Upper lobe of right lung (tissue), 1 donor: ENCODE measurements around the gene ARHGAP40. TPM values are rescaled to one million over a fixed set of nuclear protein-coding genes. Genes with fewer than 3 reads are reported as not detected.
"Not testable (repeated sequence)": the region's sequence is repeated elsewhere in the genome, so short reads cannot be mapped to it uniquely, and the experiment has no call there.

Source experiments
- ATAC-seq: fragments of 200-7000 bp; cut with Tn5 transposase; one replicate; pipeline ENCODE4 v1.9.1; 2020; ENCODE audit warnings: mild to moderate bottlenecking, moderate library complexity
- DNase-seq: peaks from one replicate; pipeline ENCODE4 v3.0.0-alpha.2; 2020
- H3K27ac ChIP-seq: fragments of 200-600 bp; one replicate; pipeline ENCODE4 v1.8.0; 2022
- H3K27me3 ChIP-seq: fragments of 200-600 bp; one replicate; pipeline ENCODE4 v1.8.0; 2022; ENCODE audit warnings: mild to moderate bottlenecking
- H3K36me3 ChIP-seq: fragments of 200-600 bp; one replicate; pipeline ENCODE4 v1.8.0; 2022
- H3K4me1 ChIP-seq: fragments of 200-600 bp; one replicate; pipeline ENCODE4 v1.8.0; 2022
- H3K4me3 ChIP-seq: fragments of 200-600 bp; one replicate; pipeline ENCODE4 v1.8.0; 2022; ENCODE audit warnings: mild to moderate bottlenecking
- H3K9me3 ChIP-seq: fragments of 200-600 bp; one replicate; pipeline ENCODE4 v1.8.0; 2022
- intact Hi-C: fragments of 100-400 bp; cut with DNase I; formaldehyde crosslinking; loops from one replicate; pipeline ENCODE4 v1.11.0; 2022
- total RNA-seq: library from RNA; stranded (reverse); fragmentation: NEBNext Ultra II Directional; extraction: Animal tissue kit (Norgen Biotek cat#: 25700); gene quantifications from one replicate; pipeline ENCODE4 v1.2.1, GENCODE V29; 2021
- TF ChIP-seq, protein P1 (sequence below): fragments of 200-600 bp; IDR thresholded peaks from one replicate; pipeline ENCODE4 v1.8.0; 2022; ENCODE audit warnings: antibody characterized with exemption
- donor health status: DM: no; HTN: yes; CAD: no; lungs with severe emphysema.

The ARHGAP40 gene
- total RNA-seq, 1 donor from 2014 or later = 0.72 TPM

DNA sequence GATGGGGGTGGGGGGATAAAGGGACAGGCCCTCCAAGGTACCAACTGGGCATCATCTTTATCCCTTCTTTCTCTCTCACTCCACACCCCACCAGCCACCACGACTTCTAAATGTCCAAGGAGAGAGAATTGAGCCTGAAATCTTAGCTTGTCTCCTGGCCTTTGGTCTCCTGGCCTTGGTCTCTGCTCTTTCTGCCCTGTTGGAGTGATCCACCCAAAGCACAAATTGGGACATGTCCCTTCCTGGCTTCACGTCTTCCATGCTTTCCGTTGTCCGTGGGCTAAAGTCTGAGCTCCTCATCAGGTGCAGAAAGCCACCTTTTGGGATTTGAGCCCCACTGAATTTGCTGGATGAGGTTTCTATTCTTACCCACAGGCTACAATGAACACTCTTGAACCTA, 12.3 kb upstream of the ARHGAP40 start:
- Histone ChIP-seq H3K4me3 (no peak overlapping the region), H3K9me3 (no peaks in the 10 kb centered on the region), H3K4me1 (no peaks in the 10 kb centered on the region), H3K27ac (no peak overlapping the region), H3K27me3 (no peaks in the 10 kb centered on the region), H3K36me3 (no peaks in the 10 kb centered on the region)
- intact Hi-C loops = no loop called here
- DNase-seq (no peak), ATAC-seq (no peak)
- TF ChIP-seq, protein P1, sequence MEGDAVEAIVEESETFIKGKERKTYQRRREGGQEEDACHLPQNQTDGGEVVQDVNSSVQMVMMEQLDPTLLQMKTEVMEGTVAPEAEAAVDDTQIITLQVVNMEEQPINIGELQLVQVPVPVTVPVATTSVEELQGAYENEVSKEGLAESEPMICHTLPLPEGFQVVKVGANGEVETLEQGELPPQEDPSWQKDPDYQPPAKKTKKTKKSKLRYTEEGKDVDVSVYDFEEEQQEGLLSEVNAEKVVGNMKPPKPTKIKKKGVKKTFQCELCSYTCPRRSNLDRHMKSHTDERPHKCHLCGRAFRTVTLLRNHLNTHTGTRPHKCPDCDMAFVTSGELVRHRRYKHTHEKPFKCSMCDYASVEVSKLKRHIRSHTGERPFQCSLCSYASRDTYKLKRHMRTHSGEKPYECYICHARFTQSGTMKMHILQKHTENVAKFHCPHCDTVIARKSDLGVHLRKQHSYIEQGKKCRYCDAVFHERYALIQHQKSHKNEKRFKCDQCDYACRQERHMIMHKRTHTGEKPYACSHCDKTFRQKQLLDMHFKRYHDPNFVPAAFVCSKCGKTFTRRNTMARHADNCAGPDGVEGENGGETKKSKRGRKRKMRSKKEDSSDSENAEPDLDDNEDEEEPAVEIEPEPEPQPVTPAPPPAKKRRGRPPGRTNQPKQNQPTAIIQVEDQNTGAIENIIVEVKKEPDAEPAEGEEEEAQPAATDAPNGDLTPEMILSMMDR = no peak

DNA sequence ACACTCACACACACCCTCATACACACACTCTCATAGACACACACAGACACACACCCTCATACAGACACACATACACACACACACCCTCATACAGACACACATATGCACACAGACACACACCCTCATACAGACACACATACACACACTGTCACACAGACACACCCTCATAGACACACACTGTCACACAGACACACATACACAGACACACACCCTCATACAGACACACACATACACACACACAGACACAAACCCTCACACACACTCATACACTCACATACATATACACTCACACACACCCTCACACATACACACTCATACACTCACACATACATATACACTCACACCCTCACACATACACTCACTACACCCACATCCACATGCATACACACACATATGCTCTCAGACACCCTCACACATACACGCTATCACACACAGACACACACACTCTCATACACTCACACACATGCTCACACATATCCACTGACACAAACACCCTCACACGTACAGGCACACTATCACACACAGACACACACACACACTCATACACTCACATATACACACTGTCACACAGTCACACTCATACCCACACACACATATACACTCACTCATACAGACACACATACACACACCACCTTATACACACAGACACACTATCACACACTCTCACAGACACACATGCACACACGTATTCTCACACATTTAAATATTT, 11.5 kb upstream of the ARHGAP40 start:
- TF ChIP-seq, protein P1 = no peak
- H3K4me1 ChIP-seq = no peaks in the 10 kb centered on the region
- H3K9me3 ChIP-seq = no peaks in the 10 kb centered on the region
- ATAC-seq = peak; percentile 28
- H3K27me3 ChIP-seq = no peaks in the 10 kb centered on the region
- no peak overlapping the region for H3K4me3 ChIP-seq
- intact Hi-C loops = no loop called here
- no peaks in the 10 kb centered on the region for H3K36me3 ChIP-seq
- DNase-seq = no peak
- H3K27ac ChIP-seq = no peak overlapping the region

DNA sequence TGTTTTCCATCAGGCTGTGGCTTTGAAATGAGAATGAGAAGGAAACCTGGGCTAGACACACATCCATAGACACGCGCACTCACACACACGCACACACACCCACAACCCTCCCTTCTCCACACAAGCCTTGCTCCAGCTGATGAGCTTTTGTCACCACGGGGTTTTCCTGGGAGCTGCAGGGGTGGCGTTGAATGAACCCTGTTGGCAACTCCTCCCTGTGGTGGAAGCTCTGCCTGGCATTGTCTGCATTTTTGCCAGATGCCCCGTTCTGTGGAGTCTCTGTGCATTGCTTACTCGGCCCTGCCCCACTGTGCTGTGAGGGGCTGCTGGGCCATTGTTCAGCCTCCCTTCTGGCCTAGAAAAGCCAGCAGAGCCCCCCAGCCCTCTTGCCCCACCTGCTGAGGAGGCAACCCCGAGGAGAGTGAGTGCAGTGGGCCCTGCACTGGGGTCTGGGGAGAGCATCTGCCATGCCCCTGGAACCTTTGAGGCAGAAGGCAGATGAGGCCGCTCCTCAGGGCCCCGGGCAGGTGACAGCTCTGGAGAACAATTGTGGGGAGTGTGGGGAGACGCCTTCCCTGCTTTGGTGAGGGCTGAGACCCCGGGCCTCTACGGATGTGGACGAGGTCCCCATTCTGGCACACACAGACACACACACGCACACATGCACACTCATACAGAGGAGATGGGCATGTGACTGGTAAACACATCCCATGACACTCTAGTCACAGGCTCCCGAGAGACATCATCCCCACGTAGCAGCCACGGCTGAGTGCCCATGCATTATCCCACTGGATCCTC, 10.7 kb upstream of the ARHGAP40 start:
- TF ChIP-seq, protein P1 = no peak
- H3K27ac ChIP-seq = no peak overlapping the region
- H3K27me3 ChIP-seq = no peaks in the 10 kb centered on the region
- no peaks in the 10 kb centered on the region for H3K36me3 ChIP-seq
- DNase-seq (no peak), ATAC-seq (no peak)
- H3K9me3 ChIP-seq = no peaks in the 10 kb centered on the region
- H3K4me1 ChIP-seq = no peaks in the 10 kb centered on the region
- no peak overlapping the region for H3K4me3 ChIP-seq
- intact Hi-C loops = no loop called here

DNA sequence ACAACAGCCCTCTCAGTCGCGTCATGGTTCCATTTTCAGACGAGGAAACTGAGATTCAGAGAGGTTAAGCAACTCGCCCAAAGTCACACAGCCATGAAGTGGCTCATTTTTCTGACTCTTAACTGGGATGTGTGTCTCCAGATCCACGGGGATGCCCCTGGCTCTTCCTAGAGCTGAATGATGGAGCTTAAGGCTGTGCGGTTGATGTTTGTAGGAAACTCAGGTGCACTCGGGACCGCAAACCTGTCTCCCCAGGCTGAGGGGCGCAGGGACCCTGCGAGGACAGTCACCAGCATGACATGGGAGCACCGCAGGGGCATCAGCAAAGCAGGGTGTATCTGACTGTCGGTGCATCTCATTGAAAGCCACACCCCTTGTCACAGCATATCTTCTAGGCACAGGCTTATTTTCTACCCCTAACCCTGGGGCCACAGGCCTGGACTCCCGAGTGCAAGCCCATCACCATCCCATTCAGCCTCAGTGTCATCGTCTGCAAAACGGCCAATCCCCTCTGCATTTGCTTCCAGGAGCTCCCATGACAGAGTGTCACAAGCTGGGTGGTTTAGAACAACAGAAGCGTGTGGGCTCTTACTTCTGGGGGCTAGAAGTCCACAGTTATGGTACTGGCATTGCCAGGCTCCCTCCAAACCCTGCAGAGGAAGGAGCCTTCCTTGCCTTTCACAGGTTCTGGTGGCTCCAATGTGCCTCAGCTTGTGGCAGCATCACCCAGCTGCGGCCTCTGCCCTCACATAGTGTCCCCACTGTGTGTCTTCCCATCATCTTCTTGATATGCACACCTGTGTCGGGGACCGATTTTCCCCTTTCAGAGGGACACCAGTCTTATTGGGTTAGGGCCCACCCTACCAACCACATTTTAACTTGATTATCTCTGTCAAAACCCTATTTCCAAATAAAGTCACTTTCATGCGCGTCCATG, 9.9 kb upstream of the ARHGAP40 start:
- H3K27me3 ChIP-seq = no peaks in the 10 kb centered on the region
- no peak overlapping the region for H3K4me3 ChIP-seq
- DNase-seq (no peak), ATAC-seq (no peak)
- H3K4me1 ChIP-seq = no peaks in the 10 kb centered on the region
- H3K9me3 ChIP-seq = no peaks in the 10 kb centered on the region
- TF ChIP-seq, protein P1 = no peak
- no peak overlapping the region for H3K27ac ChIP-seq
- no peaks in the 10 kb centered on the region for H3K36me3 ChIP-seq
- intact Hi-C loops = no loop called here

DNA sequence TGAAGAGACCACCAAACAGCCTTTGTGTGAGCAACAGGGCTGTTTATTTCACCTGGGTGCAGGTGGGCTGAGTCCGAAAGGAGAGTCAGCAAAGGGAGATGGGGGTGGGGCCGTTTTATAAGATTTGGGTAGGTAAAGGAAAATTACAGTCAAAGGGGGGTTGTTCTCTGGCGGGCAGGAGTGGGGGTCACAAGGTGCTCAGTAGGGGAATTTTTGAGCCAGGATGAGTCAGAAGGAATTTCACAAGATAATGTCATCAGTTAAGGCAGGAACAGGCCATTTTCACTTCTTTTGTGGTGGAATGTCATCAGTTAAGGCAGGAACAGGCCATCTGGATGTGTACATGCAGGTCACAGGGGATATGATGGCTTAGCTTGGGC, 9.2 kb upstream of the ARHGAP40 start:
- H3K4me1 ChIP-seq, H3K4me3 ChIP-seq, H3K27ac ChIP-seq, DNase-seq, H3K36me3 ChIP-seq, intact Hi-C loops, H3K27me3 ChIP-seq, H3K9me3 ChIP-seq, ATAC-seq: not testable (repeated sequence)

DNA sequence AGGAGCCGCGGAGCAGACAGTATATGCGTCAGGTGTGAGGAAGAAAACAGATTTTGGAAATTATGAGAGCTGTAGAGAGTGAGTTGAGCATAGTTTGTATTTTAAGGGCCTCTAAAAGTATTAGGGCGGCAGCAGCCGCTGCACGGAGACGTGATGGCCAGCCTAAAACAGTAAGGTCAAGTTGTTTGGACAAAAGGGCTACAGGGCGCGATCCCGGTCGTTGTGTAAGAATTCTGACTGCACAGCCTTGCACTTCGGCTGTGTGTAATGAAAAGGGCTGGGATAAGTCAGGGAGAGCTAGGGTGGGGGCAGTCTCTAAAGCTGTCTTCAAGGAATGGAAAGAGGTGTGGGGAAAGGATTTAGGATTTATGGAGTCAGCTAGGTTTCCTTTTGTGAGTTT, 7.3 kb upstream of the ARHGAP40 start:
- H3K27ac ChIP-seq, DNase-seq, H3K9me3 ChIP-seq, ATAC-seq, H3K27me3 ChIP-seq, H3K36me3 ChIP-seq, H3K4me1 ChIP-seq, H3K4me3 ChIP-seq, intact Hi-C loops: not testable (repeated sequence)

DNA sequence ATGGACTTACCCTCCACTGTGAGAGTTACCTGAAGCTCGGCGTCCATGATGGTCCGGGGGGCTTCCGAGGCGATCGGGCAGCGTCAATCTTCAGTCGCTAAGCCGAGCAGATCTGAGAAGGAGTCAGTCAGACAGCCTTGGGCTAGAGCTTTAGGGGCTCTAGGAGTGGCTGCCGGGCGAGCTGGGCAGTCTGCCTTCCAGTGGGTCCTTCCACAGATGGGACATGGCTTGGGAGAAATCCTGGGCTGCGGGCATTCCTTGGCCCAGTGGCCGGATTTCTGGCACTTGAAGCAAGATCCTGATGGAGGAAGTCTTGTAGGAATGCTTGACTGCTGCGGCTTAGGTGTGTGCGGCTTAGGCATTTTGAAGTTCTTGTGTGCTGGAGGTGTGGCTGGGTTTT, 5.7 kb upstream of the ARHGAP40 start:
- H3K27me3 ChIP-seq, H3K27ac ChIP-seq, DNase-seq, H3K36me3 ChIP-seq, H3K4me1 ChIP-seq, H3K9me3 ChIP-seq, H3K4me3 ChIP-seq, ATAC-seq, intact Hi-C loops: not testable (repeated sequence)
